NB4 (cell line): ENCODE results near the gene TIAL1.
"Not testable (repeated sequence)": the region's sequence is repeated elsewhere in the genome, so short reads cannot be mapped to it uniquely, and the experiment has no call there.

Source experiments
- DNase-seq: peaks from one replicate; pipeline ENCODE4 v3.0.0; 2010; ENCODE audit warnings: low read depth
- H3K4me3 ChIP-seq: one replicate; pipeline ENCODE4 v1.5.1; 2011; ENCODE audit warnings: mild to moderate bottlenecking, low read depth, low read length, moderate library complexity
- MYC ChIP-seq: IDR thresholded peaks from 2 replicates; pipeline ENCODE4 v1.6.1; 2011; ENCODE audit warnings: low read depth, low read length
- POLR2A ChIP-seq: IDR thresholded peaks from 2 replicates; pipeline ENCODE4 v1.6.1; 2011; ENCODE audit warnings: mild to moderate bottlenecking; ENCODE audit not compliant: insufficient read length; ENCODE audit errors: extremely low read depth
- TF ChIP-seq, protein P1 (sequence below): IDR thresholded peaks from 2 replicates; pipeline ENCODE4 v1.6.1; 2011; ENCODE audit warnings: low read depth, low read length
- TF ChIP-seq, protein P2 (sequence below): IDR thresholded peaks from one replicate; pipeline ENCODE4 v1.5.1; 2012; ENCODE audit warnings: low read depth, low read length

Gene TIAL1

DNA sequence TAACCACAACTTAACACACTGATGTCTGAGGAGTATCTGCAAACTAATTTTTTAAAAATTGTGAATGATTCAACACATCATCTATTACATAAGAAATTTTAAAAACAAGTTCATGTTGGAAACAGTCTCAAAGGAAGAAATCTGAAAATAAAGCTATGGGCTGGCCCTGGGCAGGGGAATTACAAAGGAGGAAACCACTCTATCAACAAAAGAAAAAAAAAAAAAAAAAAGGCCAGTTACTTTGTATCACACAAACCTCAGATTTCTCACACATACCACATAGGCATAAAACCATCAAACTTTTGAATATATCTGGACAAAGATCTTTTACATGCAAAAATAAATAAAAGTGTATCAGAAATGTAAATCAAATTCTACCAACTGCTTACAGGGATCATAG is 20.8 kb downstream of the TIAL1 start:
- TF ChIP-seq, protein P1, sequence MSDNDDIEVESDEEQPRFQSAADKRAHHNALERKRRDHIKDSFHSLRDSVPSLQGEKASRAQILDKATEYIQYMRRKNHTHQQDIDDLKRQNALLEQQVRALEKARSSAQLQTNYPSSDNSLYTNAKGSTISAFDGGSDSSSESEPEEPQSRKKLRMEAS, result no peak
- no peak for TF ChIP-seq POLR2A
- TF ChIP-seq, protein P2, sequence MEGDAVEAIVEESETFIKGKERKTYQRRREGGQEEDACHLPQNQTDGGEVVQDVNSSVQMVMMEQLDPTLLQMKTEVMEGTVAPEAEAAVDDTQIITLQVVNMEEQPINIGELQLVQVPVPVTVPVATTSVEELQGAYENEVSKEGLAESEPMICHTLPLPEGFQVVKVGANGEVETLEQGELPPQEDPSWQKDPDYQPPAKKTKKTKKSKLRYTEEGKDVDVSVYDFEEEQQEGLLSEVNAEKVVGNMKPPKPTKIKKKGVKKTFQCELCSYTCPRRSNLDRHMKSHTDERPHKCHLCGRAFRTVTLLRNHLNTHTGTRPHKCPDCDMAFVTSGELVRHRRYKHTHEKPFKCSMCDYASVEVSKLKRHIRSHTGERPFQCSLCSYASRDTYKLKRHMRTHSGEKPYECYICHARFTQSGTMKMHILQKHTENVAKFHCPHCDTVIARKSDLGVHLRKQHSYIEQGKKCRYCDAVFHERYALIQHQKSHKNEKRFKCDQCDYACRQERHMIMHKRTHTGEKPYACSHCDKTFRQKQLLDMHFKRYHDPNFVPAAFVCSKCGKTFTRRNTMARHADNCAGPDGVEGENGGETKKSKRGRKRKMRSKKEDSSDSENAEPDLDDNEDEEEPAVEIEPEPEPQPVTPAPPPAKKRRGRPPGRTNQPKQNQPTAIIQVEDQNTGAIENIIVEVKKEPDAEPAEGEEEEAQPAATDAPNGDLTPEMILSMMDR, result no peak
- no peak for TF ChIP-seq MYC
- H3K4me3 ChIP-seq, result no peak overlapping the region
- DNase-seq, result no peak

DNA sequence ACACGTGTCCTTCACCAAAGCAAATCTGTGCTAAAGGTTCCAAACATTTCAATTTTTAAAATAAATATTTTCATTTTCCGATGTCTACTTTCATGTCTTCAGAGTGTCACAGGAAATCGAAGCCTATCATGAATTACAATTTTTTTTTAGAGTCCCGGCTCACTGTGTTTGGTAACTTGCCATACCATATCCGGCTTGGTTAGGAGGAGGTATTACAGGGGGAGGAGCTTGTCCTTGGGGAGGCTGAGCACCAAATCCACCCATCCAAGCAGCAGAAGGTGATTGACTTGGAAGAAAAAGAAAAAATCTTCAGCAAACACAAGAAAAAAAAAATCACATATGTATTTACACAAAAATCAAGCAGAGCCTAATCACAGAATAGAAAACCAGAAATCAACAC is 21.3 kb downstream of the TIAL1 start:
- TF ChIP-seq MYC, result no peak
- TF ChIP-seq, protein P2, result no peak
- TF ChIP-seq, protein P1, result no peak
- no peak for TF ChIP-seq POLR2A
- H3K4me3 ChIP-seq, result no peak overlapping the region
- no peak for DNase-seq

DNA sequence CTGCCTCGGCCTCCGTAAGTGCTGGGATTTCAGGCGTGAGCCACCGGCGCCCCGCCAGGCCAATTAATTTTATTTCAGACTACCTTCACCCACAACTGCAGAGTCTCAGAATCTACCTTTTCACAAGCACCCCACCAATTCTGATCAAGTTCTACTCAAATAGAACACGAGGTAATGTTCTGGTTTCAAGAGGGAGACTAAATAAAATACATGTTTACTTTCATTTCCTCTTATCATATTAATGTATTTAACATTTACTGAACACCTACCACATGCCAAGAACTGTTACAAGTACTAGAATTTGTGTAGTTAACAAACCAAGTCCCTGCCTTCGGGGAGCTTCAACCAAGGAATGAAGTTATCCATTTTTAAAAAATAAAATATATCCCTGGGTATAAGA is 28.8 kb downstream of the TIAL1 start:
- TF ChIP-seq, protein P1, result no peak
- H3K4me3 ChIP-seq, result no peak overlapping the region
- DNase-seq, result no peak

DNA sequence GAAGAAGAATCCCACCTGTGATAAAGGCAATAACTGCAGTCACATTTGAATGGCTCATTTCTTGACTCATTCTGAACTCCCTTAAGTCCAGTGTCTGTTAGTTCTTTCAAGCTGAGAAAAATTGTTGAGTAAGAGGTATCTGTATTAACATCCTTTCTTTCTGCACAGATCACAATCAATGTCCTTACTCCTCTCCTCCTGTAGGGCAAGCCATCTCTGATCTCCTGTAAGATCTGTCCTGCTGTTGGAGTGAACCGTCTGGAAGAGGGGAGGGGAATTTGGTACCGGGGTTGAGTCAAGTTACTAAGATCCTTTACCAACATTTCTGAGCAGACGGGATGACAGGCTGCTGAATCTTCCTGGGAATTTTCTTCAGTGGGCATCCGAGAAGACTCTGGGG is 34.7 kb downstream of the TIAL1 start:
- TF ChIP-seq, protein P2, result no peak
- TF ChIP-seq POLR2A, result no peak
- TF ChIP-seq, protein P1, result no peak
- no peak for TF ChIP-seq MYC
- DNase-seq, result no peak

DNA sequence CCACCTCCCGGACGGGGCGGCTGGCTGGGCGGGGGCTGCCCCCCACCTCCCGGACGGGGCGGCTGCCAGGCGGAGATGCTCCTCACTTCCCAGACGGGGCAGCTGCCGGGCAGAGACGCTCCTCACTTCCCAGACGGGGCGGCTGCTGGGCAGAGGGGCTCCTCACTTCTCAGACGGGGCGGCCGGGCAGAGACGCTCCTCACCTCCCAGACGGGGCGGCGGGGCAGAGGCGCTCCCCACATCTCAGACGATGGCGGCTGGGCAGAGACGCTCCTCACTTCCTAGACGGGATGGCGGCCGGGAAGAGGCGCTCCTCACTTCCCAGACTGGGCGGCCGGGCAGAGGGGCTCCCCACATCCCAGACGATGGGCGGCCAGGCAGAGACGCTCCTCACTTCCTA is 37.3 kb downstream of the TIAL1 start:
- not testable (repeated sequence) for H3K4me3 ChIP-seq, DNase-seq

More for the DNA sequence above, 34.7 kb downstream of the TIAL1 start:
- H3K4me3 ChIP-seq, result no peak overlapping the region

DNA sequence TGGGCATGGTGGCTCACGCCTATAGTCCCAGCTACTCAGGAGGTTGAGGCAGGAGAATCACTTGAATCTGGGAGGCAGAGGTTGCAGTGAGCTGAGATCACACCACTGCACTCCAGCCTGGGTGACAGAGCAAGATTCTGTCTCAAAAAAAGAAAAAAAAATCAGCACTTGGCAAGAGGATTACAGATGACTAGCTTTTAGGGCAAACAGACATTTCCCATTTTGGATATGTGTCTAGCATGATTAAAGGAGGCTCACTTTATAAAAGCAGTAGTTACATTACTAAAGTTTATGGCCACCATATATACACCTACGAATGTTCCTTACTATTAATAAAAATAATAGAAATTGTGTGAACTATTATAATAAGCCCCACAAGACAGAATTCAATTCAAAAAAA is 40.7 kb downstream of the TIAL1 start:
- H3K4me3 ChIP-seq, DNase-seq: not testable (repeated sequence)

DNA sequence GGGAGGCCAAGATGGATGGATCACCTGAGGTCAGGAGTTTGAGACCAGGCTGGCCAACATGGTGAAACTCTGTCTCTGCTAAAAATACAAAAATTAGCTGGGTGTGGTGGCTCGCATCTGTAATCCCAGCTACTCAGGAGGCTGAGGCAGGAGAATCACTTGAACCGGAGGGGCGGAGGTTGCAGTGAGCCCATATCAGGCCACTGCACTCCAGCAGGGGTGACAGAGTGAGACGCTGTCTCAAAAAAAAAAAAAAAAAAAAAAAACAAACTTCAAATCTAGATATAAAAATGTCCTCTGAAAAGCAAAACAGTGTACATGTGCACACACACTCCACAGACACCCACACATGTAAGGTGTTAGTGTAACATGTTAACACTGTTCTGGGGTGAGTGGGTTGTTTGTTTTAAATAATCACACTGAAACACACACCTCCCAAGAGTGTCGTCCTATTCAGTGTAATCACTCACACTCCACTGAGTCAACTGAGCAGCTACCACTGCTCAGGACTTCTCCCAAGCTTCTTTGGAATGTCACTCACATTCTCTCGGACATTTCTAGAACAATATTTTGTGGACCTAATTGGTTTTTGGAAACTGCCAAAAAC is 41.5 kb downstream of the TIAL1 start:
- DNase-seq, result no peak
- TF ChIP-seq, protein P2, result no peak
- no peak for TF ChIP-seq MYC
- TF ChIP-seq, protein P1, result no peak
- no peak for TF ChIP-seq POLR2A
- no peak overlapping the region for H3K4me3 ChIP-seq
